Renal pelvis (tissue), 4 donors: ENCODE data around the gene RPL3. TPM values are rescaled to one million over a fixed set of nuclear protein-coding genes. Genes with fewer than 3 reads are reported as not detected.
"Not testable (repeated sequence)": the region's sequence is repeated elsewhere in the genome, so short reads cannot be mapped to it uniquely, and the experiment has no call there.

Experiments
- DNase-seq: peaks from one replicate; pipeline ENCODE4 v3.0.0-alpha.2; 2013
- polyA plus RNA-seq, 3 donors: library from polyadenylated mRNA; unstranded; fragments of 120-200 nt; gene quantifications; one replicate each; pipeline ENCODE4 v1.2.1, GENCODE V29; 2013; ENCODE audit not compliant: insufficient read length in 3 of 3

RPL3 gene
- polyA plus RNA-seq, 3 donors = 2,781 to 3,416 (median 3,386) TPM

- DNase-seq = no peak
Observed at GRCh38 chr22:39360242-39360641, 40.8 kb upstream of the RPL3 start.

DNA sequence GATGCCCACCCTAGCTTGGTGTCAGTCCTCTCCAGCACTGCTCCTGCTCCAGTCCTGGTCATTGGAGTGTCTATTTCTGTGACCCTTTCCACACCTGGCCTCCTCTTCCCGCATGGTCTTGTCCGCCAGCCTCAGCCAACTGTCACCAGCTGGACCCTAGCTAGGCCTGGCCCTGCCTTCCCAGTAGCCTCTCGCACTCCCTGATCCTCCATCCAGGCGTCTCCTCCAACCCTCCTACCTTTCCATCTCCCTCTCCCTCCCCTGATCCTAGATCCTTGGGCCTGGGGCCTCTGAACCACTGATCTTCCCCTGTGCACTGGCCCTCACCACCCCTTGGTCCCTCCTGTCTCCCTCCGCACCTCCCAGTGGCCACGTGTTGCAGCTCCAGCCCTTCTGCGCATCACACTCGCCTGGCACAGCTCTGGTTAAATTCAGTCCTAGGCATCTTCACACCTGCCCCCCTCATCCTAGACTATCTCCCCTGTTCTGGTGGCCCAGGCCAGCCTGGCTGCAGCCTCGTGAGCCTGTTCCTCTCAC is 40.3 kb upstream of the RPL3 start:
- no peak for DNase-seq

DNA sequence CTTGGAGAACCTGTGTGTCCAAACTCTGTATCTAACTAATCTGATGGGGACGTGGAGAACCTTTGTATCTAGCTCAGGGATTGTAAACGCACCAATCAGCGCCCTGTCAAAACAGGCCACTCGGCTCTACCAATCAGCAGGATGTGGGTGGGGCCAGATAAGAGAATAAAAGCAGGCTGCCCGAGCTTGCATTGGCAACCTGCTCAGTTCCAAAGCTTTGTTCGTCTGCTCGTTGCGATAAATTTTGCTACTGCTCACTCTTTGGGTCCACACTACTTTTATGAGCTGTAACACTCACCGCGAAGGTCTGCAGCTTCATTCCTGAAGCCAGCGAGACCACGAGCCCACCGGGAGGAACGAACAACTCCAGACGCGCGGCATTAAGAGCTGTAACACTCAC is 38.8 kb upstream of the RPL3 start:
- not testable (repeated sequence) for DNase-seq

DNA sequence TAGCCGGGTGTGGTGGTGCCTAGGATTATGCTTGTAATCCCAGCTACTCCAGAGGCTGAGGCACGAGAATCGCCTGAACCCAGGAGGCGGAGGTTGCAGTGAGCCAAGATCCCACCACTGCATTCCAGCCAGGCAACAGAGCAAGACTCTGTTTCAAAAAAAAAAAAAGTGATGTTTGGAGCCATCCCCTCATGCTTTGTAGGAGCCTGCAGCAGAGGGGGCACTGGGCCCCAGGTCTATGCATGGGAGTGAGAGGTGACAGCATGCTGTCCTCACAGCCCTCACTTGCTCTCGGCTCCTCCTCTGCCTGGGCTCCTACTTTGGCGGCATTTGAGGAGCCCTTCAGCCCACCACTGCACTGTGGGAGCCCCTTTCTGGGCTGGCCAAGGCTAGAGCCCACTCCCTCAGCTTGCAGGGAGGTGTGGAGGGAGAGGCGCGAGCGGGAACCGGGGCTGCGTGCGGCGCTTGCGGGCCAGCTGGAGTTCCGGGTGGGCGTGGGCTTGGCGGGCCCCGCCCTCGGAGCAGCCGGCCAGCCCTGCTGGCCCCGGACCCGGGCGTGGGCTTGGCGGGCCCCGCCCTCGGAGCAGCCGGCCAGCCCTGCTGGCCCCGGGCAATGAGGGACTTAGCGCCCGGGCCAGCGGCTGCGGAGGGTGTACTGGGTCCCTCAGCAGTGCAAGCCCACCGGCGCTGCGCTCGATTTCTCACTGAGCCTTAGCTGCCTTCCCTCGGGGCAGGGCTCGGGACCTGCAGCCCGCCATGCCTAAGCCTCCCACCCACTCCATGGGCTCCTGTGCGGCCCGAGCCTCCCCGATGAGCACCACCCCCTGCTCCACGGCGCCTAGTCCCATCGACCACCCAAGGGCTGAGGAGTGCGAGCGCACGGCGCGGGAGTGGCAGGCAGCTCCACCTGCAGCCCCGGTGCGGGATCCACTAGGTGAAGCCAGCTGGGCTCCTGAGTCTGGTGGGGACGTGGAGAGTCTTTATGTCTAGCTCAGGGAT is 38.0 kb upstream of the RPL3 start:
- DNase-seq = peak; percentile 19

DNA sequence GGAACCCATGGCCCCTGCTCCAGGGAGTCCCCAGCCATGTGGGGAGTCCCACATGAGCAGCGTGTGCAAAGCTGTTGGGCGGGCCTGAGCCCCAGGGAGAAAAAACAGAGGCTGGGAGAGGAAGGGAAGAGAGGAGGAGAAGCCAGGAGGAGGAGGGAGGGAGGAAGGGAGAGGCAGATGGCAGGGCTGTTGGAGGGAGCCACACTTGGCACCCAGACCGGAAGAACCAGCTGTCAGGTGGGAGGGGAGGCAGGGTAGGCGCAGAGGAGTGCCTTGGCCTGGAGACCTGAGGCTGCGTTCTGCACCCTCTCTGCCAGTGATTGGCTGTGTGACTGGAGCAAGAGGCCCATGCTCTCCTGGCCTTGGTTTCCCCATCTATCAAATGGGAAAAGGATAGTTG is 37.0 kb upstream of the RPL3 start:
- DNase-seq = no peak

- DNase-seq = not testable (repeated sequence)
Observed at GRCh38 chr22:39355805-39356204, 36.4 kb upstream of the RPL3 start.

DNA sequence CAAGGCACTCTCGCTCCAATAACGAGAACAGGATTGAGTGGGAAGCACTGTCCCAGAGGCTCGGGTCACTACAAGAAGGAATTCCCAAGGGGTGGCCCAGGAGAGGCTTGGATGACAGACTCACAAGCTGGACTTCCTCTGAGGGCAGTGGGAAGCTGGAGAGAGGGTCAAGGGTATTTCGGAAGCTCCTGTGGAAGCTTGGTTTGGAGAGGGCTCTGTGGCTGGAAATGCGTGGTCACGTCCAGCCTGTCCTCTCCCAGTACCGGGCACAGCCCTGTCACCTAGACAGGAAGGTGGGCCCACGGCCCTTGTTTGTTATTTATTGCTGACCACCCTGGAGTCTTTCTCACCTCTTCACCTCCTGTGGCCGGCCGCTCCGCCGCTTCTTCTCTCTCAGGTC is 35.7 kb upstream of the RPL3 start:
- DNase-seq = no peak

- no peak for DNase-seq
Observed at GRCh38 chr22:39353346-39353745, 33.9 kb upstream of the RPL3 start.

- DNase-seq = no peak
Observed at GRCh38 chr22:39352306-39352891, 33.0 kb upstream of the RPL3 start.

DNA sequence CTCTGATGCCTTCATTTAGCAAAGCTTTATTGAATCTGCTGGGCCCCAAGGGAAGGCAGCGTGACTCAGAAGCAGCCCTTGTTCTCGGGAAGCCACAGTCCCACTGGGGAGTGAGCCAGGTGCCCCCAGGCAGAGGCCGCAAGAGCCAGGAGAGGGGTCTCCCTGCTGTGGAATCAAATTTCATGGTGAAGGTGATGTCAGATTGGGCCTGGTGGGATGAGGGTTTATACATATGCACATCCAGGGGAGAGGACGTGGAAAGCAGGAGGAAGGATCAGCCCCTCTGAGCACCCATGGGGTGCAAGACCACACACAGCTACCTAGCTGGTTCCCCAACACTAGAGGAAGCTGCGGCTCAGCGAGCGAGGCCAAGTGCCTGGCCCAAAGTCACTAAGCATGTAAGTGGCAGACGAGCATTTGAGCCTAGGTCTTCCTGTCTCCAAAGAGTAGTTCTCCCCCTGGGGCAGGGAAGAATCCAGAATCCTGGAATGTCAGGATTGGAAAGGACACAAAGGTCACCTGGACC is 32.3 kb upstream of the RPL3 start:
- DNase-seq = no peak

DNA sequence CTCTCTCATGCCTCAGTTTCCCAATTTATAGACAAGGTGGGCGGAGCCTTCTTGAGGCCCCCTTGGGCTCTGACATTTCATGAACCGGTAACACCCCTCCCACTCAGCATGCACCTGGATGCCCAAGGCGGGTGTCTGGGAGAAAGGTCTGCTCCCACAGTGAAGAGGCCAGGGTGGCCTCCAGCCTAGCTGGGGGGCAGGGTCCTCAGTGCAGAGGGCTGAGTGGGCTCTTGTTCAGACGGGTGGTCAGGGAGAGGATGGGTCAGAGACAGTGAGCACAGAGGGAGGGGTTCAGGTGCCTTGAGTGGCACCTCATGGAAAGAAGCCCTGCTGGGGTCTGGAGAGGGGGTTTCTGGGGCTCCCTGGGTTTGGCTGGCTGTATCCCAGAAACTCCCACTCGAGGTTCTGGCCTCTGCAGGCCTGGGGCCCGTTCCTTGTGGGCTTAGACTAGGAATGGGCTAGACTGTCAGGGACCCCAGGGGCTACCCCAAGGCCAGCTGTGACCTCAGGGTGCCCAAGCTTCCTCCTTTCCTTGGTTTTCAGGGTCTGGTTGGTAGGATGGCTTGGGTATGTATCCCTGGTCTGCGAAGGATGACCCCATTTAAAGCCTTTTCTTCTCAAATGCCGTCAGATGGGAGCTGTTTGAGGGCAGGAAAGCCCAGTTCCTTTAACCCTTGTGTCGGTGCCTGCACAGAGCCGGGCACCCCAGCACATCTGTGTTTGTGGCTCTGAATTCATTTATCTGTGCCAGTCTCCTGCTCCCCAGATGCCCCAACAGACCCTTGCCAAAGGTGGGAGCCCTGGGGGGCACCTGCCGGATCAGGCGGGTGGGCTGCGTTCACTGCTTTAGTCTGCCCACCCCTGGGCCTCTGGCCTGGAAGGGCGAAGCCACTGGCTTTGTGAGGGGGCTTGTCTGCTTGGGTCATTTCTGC is 31.6 kb upstream of the RPL3 start:
- DNase-seq = no peak

DNA sequence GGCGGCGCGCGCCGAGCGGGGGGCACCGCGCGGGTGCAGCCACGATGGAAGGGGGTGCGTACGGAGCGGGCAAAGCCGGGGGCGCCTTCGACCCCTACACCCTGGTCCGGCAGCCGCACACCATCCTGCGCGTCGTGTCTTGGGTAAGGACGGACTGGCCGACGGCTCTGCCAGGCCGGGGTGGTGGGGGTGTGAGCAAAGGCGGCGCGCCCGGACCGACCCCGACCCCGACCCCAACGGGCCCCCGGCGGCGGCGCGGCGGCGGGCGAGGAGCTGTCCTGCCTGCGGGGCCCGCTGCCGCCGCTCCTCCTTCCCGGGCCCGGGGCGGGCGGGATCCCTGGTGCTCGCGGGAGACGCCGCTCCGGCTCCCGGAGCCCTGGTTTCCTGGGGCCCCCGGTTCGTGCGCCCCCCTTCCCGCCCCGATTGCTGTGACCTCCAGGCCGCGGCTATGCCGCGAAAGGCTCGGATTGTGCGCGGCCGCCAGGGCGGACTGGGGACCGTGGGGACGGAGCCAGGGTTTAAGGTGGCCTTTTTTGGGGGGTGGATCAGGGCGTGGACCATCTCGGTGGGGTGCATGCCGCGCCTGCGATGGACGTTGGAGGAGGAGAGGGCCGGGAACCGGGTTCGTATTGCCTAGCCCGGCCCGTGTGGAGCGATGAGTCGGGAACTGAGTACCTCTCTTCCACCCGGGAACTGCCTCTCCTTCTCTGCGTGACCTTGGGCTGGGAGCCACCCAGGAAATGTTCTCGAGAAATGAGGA is 30.7 kb upstream of the RPL3 start, which contains the start of gene SYNGR1:
SYNGR1 (plus strand) TSS at position 25 of the 760 bp plus-strand sequence; CDS start at position 45, 20 bp downstream.
- DNase-seq = peak; percentile 17

GRCh38 chr22:39349506-39349966 is 30.1 kb upstream of the RPL3 start:
- peak; percentile 29 for DNase-seq

GRCh38 chr22:39348909-39349505 is 29.6 kb upstream of the RPL3 start:
- no peak for DNase-seq

DNA sequence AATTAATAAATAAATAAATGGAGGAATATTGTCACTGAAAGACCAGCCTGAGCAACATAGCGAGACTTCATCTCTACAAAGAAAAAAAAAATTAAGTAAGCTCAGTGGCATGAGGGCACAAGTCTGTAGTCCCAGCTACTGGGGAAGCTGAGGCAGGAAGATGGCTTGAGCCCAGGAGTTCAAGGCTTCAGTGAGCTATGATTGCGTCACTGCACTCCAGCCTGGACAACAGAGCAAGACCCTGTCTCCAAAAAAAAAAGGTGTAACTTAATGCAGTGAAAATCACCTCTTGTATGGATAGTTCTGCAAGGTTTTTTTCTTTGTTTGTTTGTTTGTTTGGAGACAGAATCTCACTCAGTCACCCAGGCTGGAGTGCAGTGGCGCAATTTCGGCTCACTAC is 25.8 kb upstream of the RPL3 start:
- DNase-seq = no peak

DNA sequence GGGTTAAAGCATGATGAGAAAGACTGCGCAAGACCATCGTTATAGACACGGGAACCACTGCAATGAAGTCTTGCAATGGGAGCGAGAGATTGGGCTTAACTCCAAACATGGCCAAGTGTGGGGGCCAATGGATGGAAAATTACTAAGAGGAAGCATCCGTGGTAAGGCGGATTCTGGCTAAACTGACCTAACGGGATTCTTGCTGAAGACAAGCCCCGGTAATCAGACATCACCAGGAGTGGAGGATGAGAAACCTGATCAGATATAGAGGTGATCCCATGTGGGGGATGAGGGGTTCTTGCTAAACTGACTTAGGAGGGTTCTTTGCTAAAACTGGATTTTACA is 24.6 kb upstream of the RPL3 start:
- no peak for DNase-seq

DNA sequence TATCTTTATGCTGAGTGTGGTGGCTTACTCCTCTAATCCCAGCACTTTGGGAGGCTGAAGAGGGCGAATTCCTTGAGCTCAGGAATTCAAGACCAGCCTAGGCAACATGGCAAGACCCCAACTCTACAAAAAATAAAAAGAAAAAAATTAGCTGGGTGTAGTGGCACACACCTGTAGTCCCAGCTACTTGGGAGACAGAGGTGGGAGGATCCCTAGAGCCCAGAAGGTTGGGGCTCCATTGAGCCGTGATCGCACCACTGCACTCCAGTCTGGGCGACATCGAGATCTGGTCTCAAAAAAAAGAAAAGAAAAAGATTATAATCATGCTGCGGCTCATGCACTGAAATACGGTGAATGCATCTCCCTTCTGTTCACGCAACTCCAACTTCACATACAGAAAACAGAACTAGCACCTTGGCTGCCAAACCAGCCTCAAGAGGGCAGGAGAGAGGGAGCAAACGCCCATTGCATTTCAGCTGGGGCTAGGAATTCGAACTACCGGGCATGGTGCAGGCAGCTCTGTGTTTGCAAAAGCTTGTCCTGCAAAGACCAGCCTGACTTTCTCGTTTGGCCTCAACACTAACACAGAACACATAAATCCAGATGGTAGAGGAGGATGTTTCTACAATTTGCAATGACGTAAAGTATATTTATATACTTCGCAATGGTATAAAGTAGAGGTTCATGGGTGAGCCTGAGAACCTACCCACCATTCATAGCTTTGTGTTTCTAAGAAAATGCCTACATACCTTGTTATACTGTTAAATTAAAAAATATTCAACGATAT is 24.0 kb upstream of the RPL3 start:
- DNase-seq = peak; percentile 64

GRCh38 chr22:39341179-39341578 is 21.8 kb upstream of the RPL3 start:
- DNase-seq = no peak

GRCh38 chr22:39339775-39340174 is 20.4 kb upstream of the RPL3 start:
- DNase-seq = not testable (repeated sequence)
